ENCODE results near the gene PAIP2.

PAIP2 gene

GRCh38 chr5:139312075-139312474 is 29.6 kb upstream of the PAIP2 start:
- Histone ChIP-seq H3K9me3 (ENCODE audit: severe bottlenecking) (no peaks in the 10 kb centered on the region), H3K27ac (no peak overlapping the region), H3K4me3 (ENCODE audit: low read depth, low read length) (no peak overlapping the region), H3K36me3 (peaks cover 69% of the 10 kb centered on the region), H3K27me3 (ENCODE audit: insufficient read depth, low read depth, severe bottlenecking) (no peaks in the 10 kb centered on the region)
- DNase-seq = no peak
- TF ChIP-seq CTCF (IDR thresholded peaks at IDR 0.05; ENCODE audit: low read depth, low read length) = no peak

GRCh38 chr5:139314276-139314675 is 27.4 kb upstream of the PAIP2 start:
- peaks cover 78% of the 10 kb centered on the region for H3K36me3 ChIP-seq
- no peak overlapping the region for H3K4me3 ChIP-seq (ENCODE audit: low read depth, low read length)
- H3K27me3 ChIP-seq (ENCODE audit: insufficient read depth, low read depth, severe bottlenecking) = no peaks in the 10 kb centered on the region
- DNase-seq = no peak
- H3K27ac ChIP-seq = no peak overlapping the region
- no peaks in the 10 kb centered on the region for H3K9me3 ChIP-seq (ENCODE audit: severe bottlenecking)
- no peak for TF ChIP-seq CTCF (IDR thresholded peaks at IDR 0.05; ENCODE audit: low read depth, low read length)

GRCh38 chr5:139315056-139315615 is 26.5 kb upstream of the PAIP2 start:
- Histone ChIP-seq H3K27ac (no peak overlapping the region), H3K27me3 (ENCODE audit: insufficient read depth, low read depth, severe bottlenecking) (no peaks in the 10 kb centered on the region), H3K4me3 (ENCODE audit: low read depth, low read length) (no peak overlapping the region), H3K9me3 (ENCODE audit: severe bottlenecking) (no peaks in the 10 kb centered on the region), H3K36me3 (peaks cover 80% of the 10 kb centered on the region)
- DNase-seq = no peak
- no peak for TF ChIP-seq CTCF (IDR thresholded peaks at IDR 0.05; ENCODE audit: low read depth, low read length)

GRCh38 chr5:139335811-139336210 is 5.8 kb upstream of the PAIP2 start:
- Histone ChIP-seq H3K27me3 (ENCODE audit: insufficient read depth, low read depth, severe bottlenecking) (no peaks in the 10 kb centered on the region), H3K36me3 (peaks cover 27% of the 10 kb centered on the region), H3K9me3 (ENCODE audit: severe bottlenecking) (no peaks in the 10 kb centered on the region), H3K4me3 (ENCODE audit: low read depth, low read length) (no peak overlapping the region), H3K27ac (no peak overlapping the region)
- TF ChIP-seq CTCF (IDR thresholded peaks at IDR 0.05; ENCODE audit: low read depth, low read length) = no peak
- no peak for DNase-seq

GRCh38 chr5:139340051-139340450 is 1.6 kb upstream of the PAIP2 start:
- Histone ChIP-seq H3K27ac (no peak overlapping the region), H3K36me3 (peaks cover 22% of the 10 kb centered on the region), H3K27me3 (ENCODE audit: insufficient read depth, low read depth, severe bottlenecking) (no peaks in the 10 kb centered on the region), H3K9me3 (ENCODE audit: severe bottlenecking) (peaks cover 3% of the 10 kb centered on the region), H3K4me3 (ENCODE audit: low read depth, low read length) (no peak overlapping the region)
- TF ChIP-seq CTCF (IDR thresholded peaks at IDR 0.05; ENCODE audit: low read depth, low read length) = no peak
- DNase-seq = no peak

- no peak for TF ChIP-seq CTCF (IDR thresholded peaks at IDR 0.05; ENCODE audit: low read depth, low read length)
- Histone ChIP-seq H3K36me3 (peaks cover 28% of the 10 kb centered on the region), H3K4me3 (ENCODE audit: low read depth, low read length) (peak overlapping the region; percentile 70), H3K9me3 (ENCODE audit: severe bottlenecking) (peaks cover 3% of the 10 kb centered on the region), H3K27me3 (ENCODE audit: insufficient read depth, low read depth, severe bottlenecking) (no peaks in the 10 kb centered on the region), H3K27ac (no peak overlapping the region)
- DNase-seq = no peak
Measured at GRCh38 chr5:139341187-139341688, 416 bp upstream of the PAIP2 start.

Data from WERI-Rb-1 (cell line).